ENCODE data around the gene SPTLC3. TPM values are rescaled to one million over a fixed set of nuclear protein-coding genes. Genes with fewer than 3 reads are reported as not detected.

Gene SPTLC3
- total RNA-seq, 4 donors from 2014 or later: 6.4 to 10.9 (median 7.7) TPM

GRCh38 chr20:13022401-13023155, 13.8 kb downstream of the SPTLC3 start:
- TF ChIP-seq CTCF (IDR thresholded peaks at IDR 0.05; ENCODE audit: low read depth): no peak

- no peak for TF ChIP-seq CTCF (IDR thresholded peaks at IDR 0.05; ENCODE audit: low read depth)
These were observed 15.8 kb downstream of the SPTLC3 start for GRCh38 chr20:13024596-13024995.

GRCh38 chr20:13025181-13025580, 16.4 kb downstream of the SPTLC3 start:
- TF ChIP-seq CTCF (IDR thresholded peaks at IDR 0.05; ENCODE audit: low read depth): no peak

- TF ChIP-seq CTCF (IDR thresholded peaks at IDR 0.05; ENCODE audit: low read depth): no peak
These were observed 19.2 kb downstream of the SPTLC3 start for GRCh38 chr20:13028001-13028400.

- no peak for TF ChIP-seq CTCF (IDR thresholded peaks at IDR 0.05; ENCODE audit: low read depth)
These were observed 19.9 kb downstream of the SPTLC3 start for GRCh38 chr20:13028673-13029072.

- TF ChIP-seq CTCF (IDR thresholded peaks at IDR 0.05; ENCODE audit: low read depth): no peak
These were observed 21.1 kb downstream of the SPTLC3 start for GRCh38 chr20:13029687-13030375.

- no peak for TF ChIP-seq CTCF (IDR thresholded peaks at IDR 0.05; ENCODE audit: low read depth)
These were observed 23.0 kb downstream of the SPTLC3 start for GRCh38 chr20:13031751-13032150.

Data from subcutaneous adipose tissue (tissue), 4 donors.